Stimulated activated CD4-positive, alpha-beta T cell treated with anti-CD3 and anti-CD28 coated beads, Interleukin-12 subunit alpha, Interleukin-12 subunit beta, amount 100 ng/mL, for 48 hours (primary cell): ENCODE results near the gene PRR7.

Source experiments
- DNase-seq, 3 donors: peaks; one replicate each; pipeline ENCODE4 v3.0.0-alpha.2; 2020; ENCODE audit warnings: low read depth in 2 of 3, low spot score in 1 of 3

The PRR7 gene

GRCh38 chr5:177434942-177435738 is 11.5 kb upstream of the PRR7 start:
- DNase-seq = no peak

- DNase-seq = no peak
Measured at GRCh38 chr5:177435847-177436536, 10.6 kb upstream of the PRR7 start.

- no peak for DNase-seq
Measured at GRCh38 chr5:177437623-177438022, 9.0 kb upstream of the PRR7 start.

- no peak for DNase-seq
Measured at GRCh38 chr5:177438468-177438867, 8.1 kb upstream of the PRR7 start.

- DNase-seq = no peak
Measured at GRCh38 chr5:177439518-177440053, 7.0 kb upstream of the PRR7 start.

GRCh38 chr5:177440211-177440989 is 6.2 kb upstream of the PRR7 start:
- peak in 1 of 3 donors; percentile 21 for DNase-seq

- DNase-seq = no peak
Measured at GRCh38 chr5:177440990-177441780, 5.4 kb upstream of the PRR7 start.

GRCh38 chr5:177442066-177442826 is 4.4 kb upstream of the PRR7 start:
- DNase-seq = no peak

- DNase-seq = no peak
Measured at GRCh38 chr5:177443144-177443983, 3.2 kb upstream of the PRR7 start.

- no peak for DNase-seq
Measured at GRCh38 chr5:177444106-177445051, 2.2 kb upstream of the PRR7 start.

- DNase-seq = no peak
Measured at GRCh38 chr5:177445052-177445916, 1.3 kb upstream of the PRR7 start.

GRCh38 chr5:177445917-177446199 is 756 bp upstream of the PRR7 start:
- DNase-seq = no peak

GRCh38 chr5:177447066-177447610 is 524 bp downstream of the PRR7 start:
- peak in 2 of 3 donors; percentile 52 to 59 for DNase-seq

- DNase-seq = no peak
Measured at GRCh38 chr5:177447611-177448243, 1.1 kb downstream of the PRR7 start.

- no peak for DNase-seq
Measured at GRCh38 chr5:177448244-177448950, 1.8 kb downstream of the PRR7 start.
